HPDE6-E6E7 (cell line): ENCODE measurements around the gene C17orf75.
A peak's percentile ranks its signal among the peaks of the same experiment; 100 is the strongest.
"Not testable (repeated sequence)": the region's sequence is repeated elsewhere in the genome, so short reads cannot be mapped to it uniquely, and the experiment has no call there.

Experiments
- DNase-seq: peaks from one replicate; pipeline ENCODE4 v3.0.0; 2011; ENCODE audit warnings: missing footprints; ENCODE audit errors: extremely low spot score

C17orf75 gene

GRCh38 chr17:32341857-32342602, at the start of gene C17orf75:
C17orf75 (minus strand) TSS chr17:32342173; CDS start chr17:32342139, 34 bp downstream.
- peak; percentile 68 for DNase-seq

- no peak for DNase-seq
Observed at GRCh38 chr17:32388613-32389459, 46.9 kb upstream of the C17orf75 start.

- not testable (repeated sequence) for DNase-seq
Observed at GRCh38 chr17:32388128-32388527, 46.2 kb upstream of the C17orf75 start.

- DNase-seq = no peak
Observed at GRCh38 chr17:32386844-32387243, 44.9 kb upstream of the C17orf75 start.

GRCh38 chr17:32385971-32386370, 44.0 kb upstream of the C17orf75 start:
- DNase-seq = no peak

GRCh38 chr17:32385121-32385520, 43.1 kb upstream of the C17orf75 start:
- no peak for DNase-seq

- no peak for DNase-seq
Observed at GRCh38 chr17:32383926-32384434, 42.0 kb upstream of the C17orf75 start.

- no peak for DNase-seq
Observed at GRCh38 chr17:32382526-32383223, 40.7 kb upstream of the C17orf75 start.

- DNase-seq = no peak
Observed at GRCh38 chr17:32370426-32370825, 28.5 kb upstream of the C17orf75 start.

- DNase-seq = no peak
Observed at GRCh38 chr17:32361270-32361669, 19.3 kb upstream of the C17orf75 start.

- no peak for DNase-seq
Observed at GRCh38 chr17:32357615-32358014, 15.6 kb upstream of the C17orf75 start.

- no peak for DNase-seq
Observed at GRCh38 chr17:32356750-32357149, 14.8 kb upstream of the C17orf75 start.

- DNase-seq = no peak
Observed at GRCh38 chr17:32356378-32356743, 14.4 kb upstream of the C17orf75 start.

- DNase-seq = no peak
Observed at GRCh38 chr17:32355649-32356377, 13.8 kb upstream of the C17orf75 start.

GRCh38 chr17:32352734-32353133, 10.8 kb upstream of the C17orf75 start:
- DNase-seq = not testable (repeated sequence)

GRCh38 chr17:32350666-32351418, 8.9 kb upstream of the C17orf75 start:
- DNase-seq = peak; percentile 21

GRCh38 chr17:32349854-32350665, 8.1 kb upstream of the C17orf75 start, which contains the start of gene ZNF207:
ZNF207 (plus strand) TSS chr17:32350157; CDS start chr17:32350286, 129 bp downstream.
- peak; percentile 73 for DNase-seq

GRCh38 chr17:32349503-32349853, 7.5 kb upstream of the C17orf75 start:
- no peak for DNase-seq

- DNase-seq = no peak
Observed at GRCh38 chr17:32348483-32348800, 6.5 kb upstream of the C17orf75 start.
